Right renal pelvis (tissue), 4 donors: ENCODE data around the gene NACC1. TPM values are rescaled to one million over a fixed set of nuclear protein-coding genes. Genes with fewer than 3 reads are reported as not detected.
A peak's percentile ranks its signal among the peaks of the same experiment; 100 is the strongest.

Experiments used
- DNase-seq, 4 donors: peaks; one replicate each; pipeline ENCODE4 v3.0.0-alpha.2; 2013; ENCODE audit warnings: low read depth in 4 of 4, low spot score in 3 of 4, missing footprints in 1 of 4
- polyA plus RNA-seq, 4 donors: library from polyadenylated mRNA; unstranded; fragments of 120-200 nt; gene quantifications; one replicate each; pipeline ENCODE4 v1.2.1, GENCODE V29; 2013; ENCODE audit not compliant: insufficient read length in 4 of 4

Gene NACC1
- 10 to 100 TPM; 23.5 to 34.5 (median 23.8) TPM for polyA plus RNA-seq

GRCh38 chr19:13117772-13118423 lies at the start of gene NACC1:
NACC1 (plus strand) TSS chr19:13118264; CDS start chr19:13135208, 16,944 bp downstream.
- peak; percentile 70 to 77 (median 73) for DNase-seq

DNA sequence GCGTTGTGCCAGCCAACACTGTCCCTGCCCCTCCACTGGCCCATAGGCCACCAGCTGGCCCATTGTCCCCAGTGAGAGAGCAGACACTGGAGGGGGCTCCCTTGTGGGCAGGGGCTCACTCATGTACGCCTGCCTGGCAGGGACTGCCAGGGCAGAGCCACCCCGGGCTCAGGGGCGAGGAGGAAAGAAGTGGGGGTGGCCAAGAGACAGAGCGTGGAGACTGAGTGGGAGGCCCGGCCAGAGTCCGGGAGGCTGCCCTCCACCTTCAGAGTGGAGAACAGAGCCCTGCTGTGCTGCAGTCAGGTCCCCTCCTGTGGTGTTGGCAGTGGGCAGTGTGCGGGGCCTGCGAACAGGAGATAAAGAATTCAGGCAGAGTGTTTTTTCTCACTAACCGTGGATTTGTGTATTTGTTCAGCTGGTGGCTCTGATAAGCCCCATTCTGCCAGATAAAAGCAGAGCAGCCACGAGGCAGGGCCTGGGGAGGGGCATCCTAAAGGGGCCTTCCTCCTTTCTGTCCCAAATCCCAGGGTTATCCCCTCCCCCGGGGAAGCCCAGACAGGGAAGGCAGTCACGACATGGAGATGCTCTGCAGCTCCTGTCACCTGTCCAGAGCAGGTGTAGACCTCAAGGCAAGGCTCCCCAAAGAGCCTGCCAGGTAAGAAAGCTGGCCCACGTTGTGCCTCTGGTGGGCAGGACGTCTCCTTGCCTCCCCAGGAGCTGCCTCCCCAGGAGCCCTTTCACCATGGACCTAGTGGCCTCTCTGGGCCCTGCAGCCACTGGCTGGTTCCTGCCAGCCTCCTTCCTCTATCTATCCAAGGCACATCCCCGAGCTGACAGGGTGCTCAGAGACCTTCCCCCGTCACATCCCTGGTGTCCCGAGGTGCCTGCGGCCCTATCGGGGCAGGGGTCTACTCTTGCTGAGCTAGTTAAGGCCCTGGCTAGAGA lies 48.4 kb upstream of the NACC1 start:
- DNase-seq = no peak

DNA sequence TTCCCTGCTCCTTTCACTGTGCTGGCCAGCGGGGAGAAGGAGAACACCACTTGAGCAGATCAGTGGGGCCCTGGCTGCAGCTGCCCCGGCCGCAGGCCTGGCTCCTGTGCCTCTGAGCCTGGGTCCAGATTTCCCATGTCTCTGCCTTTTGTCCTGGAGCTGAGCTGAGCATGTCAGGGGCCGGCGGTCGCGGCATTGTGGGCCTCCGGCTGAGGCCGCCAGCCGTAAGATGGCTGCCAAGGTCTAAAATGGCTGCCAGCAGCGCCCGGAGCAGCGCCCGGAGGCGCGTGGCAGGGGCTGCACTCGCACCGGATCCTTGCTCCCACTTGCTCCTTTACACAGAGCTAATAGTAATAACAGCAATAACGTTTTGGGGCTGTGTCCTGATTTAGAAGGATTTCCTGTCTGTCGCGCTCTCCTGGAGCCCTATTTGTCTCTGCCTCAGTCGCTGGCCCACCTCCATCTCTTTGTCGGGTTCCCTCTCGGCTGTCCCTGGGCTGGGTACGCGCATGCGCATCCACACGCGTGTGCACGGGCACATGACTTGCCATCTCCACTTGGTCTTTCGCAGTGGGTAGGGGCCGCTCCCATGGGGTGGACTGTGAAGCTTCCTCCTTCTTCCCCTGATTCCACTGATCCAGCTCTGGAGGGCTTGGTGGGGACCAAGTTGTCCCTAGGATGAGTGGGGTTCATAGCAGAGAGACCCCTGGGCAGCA lies 47.5 kb upstream of the NACC1 start:
- no peak for DNase-seq

DNA sequence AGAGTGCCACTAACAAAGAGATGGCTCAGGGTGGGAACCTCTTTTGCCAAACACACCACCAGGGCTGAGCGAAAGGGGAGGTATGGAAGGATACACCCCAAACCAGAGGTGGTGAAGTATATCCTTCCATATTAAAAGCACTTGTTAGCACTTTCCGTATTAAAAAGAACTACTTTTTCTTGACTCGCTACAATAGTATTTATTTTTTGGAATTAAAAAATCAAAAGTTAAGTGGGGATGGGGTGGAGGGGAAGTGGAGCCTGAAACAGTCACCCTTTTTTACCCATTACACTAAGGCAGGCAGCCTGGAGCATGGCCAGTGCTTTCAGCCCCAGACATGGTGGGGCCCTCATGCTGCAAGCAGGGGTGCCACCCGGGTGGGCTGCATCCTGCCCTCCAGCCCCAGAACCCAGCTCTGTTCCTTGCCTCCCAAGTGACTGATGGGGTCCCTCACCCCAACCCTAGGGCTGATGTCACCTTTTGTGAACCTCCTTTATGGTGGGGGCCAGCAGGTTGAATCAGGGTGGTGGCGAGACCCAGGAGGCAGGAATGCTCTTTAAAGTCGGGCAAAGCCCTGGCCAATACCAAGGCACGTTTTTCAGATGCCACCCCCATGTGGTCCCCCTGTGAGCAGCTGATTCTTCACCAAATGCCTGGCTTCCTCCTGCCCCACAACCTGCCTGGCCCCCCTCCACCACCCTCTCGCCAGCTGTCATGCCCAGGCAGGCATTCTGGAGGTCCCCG lies 46.4 kb upstream of the NACC1 start:
- no peak for DNase-seq

- no peak for DNase-seq
Measured at GRCh38 chr19:13072188-13072908, 45.7 kb upstream of the NACC1 start.

- no peak for DNase-seq
Measured at GRCh38 chr19:13073263-13073662, 44.8 kb upstream of the NACC1 start.

DNA sequence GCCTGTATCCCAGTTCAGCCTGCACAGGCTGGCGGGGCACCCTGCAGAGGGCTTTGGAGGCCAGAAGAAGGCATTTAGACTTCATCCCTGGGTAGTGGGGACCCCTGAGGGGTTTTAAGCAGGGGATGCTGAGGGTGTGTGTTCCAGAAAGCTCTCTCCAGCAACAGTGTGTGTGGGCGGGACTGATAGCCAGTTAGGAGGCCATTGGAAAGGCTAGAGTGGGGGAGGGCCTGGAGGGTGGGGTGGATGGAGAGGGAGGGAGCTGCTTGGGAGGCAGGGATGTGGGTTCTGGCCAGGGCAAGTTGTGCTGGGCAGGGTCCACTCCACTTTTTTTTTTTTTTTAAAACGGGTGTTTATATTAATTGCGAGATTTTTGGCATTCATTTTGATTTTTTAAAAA lies 43.7 kb upstream of the NACC1 start:
- no peak for DNase-seq

GRCh38 chr19:13076320-13076719 lies 41.7 kb upstream of the NACC1 start:
- DNase-seq = no peak

DNA sequence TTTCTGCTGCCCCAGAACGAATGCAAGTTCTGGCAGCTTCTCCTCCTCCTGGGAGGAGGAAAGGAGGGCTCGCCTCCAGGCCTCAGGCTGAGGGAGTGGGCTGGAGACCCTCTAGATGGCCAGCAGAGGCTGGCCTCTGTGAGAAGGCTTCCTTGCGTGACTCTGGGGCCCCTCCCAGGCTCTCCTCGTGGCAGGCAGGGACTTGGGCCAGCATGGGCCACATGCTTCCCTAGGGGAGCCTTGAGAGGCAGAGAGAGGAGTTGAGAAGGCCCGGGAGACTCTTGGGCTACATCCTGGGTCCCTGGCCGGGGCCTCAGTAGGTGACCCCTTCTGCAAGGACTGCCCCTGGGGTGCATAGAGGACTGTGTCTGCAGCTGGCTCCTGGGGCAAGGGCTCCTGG lies 41.3 kb upstream of the NACC1 start:
- DNase-seq = no peak

DNA sequence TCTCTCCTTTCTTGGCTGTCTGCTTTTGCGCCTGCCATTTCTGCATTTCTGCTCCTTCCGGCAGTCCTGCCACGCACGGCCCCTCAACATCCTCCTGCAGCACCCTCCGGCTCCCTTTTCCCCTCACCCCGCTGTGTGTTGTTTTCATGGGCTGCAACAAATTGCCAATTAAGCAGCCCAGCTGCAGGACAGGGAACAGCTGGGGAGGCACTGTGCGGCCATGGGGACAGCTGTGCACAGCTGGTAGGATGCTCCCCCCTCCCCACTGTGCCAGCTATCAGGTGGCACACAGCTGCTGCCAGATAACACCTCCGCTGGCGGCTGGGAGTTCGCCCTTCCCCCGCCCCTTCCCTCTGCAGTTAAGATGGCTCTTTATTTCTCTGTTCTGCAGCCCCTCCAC lies 40.8 kb upstream of the NACC1 start:
- DNase-seq = no peak

DNA sequence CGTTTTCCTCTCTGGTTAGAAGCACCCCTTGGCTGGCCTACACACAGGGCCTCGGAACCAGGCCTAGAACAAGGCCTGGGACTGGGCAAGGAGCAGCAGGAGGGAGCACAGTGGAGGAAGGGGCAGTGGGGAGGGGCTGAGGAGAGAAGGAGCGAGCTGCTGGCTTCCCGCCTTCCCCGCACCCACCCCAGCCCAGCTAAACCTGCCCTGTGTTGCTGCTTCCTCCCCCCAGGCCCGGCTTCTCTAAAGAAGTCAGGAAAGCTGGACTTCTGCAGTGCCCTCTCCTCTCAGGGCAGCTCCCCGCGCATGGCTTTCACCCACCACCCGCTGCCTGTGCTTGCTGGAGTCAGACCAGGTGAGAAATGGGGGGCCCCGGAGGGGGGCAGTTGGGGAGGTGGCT lies 39.7 kb upstream of the NACC1 start:
- DNase-seq = no peak

GRCh38 chr19:13078897-13079541 lies 39.0 kb upstream of the NACC1 start:
- DNase-seq = no peak

DNA sequence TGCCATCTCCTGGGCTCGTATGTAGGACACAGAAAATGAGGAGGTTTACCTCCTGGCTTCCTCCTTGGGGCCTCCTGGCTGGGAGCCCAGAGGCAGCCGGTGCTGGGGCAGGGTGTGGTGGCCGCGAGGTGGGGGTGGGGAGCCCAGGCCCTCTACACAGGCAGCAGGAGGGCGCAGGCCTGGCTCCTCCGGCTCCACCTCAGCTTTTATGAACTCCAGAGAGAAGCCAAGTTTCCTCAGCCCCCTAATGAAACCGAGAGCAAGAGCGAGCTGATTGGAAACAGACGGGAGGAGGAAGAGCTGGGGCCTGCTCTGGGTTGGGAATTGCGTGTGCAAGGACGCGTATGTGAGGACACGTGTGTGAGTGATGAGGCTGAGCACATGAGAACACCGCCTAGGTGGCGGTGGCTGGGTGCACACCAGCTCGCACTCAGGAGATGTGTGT lies 38.5 kb upstream of the NACC1 start:
- DNase-seq = no peak

DNA sequence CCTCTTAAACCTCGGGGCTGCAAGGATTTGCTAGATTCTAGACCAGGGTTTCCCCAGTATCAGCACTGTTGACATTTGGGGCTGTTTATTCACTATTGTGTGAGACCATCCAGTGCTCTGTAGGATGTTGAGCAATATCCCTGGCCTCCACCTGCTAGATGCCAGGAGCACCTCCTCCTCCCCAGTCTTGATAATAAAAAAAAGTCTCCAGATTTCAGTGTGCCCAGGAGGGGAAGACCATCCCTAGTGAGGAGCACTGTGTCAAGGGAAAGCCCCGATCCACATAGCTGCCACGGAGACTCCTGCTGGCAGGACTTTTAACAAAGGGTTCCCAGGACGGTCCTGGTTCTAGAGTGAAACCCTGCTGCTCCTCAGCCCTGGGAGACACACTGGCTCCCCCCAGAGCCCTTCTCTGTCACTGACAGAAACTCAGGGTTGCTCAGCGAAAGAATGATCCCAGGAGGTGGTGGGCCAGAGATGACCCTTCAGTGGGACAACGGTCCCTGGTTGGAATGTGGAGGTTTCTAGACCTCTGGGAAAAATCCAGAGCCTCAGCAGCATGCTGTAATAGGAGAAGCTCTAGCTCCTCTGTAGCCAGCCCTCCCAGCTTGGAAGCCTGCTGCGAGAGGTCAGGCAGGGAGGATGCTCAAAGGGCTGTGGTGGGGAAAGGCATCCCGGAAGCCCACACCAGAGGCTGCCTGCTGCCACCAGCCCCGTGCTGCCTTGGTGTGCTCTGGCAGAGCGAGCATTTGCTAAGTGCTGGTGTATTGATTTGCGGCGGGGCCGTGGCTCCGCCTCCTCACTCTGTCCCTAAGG lies 35.7 kb upstream of the NACC1 start:
- DNase-seq = no peak

DNA sequence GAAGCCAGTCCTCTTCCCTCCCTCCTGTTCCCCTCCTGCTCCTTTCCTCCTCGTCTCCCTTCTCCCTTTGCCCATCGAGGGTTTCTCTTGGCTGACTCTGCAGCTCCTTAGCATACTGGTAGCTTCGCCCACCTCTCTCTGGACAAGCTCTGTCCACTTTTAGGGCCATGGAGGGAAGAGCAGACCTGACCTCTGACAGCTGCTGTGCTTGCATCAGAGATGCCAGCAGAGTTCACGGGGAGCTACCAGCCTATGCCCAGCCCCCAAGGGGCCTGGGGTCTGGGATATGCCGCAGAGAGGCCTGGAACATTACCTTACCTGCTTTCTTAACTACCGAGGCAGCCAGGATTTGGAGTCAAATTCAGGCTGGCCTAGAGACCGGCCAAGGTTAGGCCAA lies 35.1 kb upstream of the NACC1 start:
- DNase-seq = no peak

DNA sequence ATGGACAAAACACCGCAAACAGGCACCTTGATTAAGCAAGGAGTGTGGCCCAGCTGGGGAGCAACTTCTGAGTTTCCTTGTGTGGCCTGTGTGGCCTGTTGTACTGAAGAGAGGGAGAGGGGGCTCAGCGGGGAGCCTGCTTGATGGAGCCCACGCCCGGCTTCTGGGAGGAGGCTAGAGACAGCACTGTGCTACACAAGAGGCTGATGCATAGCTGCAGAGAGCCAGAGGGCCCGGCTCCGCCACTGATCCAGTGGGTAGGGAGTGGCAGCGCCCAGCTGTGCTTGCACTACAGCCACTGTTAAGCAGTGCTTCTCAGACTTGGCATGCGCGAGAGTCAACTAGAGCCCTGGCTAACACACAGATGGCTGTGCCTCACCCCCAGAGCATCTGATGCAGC lies 34.4 kb upstream of the NACC1 start:
- DNase-seq = no peak

GRCh38 chr19:13085666-13086065 lies 32.4 kb upstream of the NACC1 start:
- no peak for DNase-seq

- DNase-seq = no peak
Measured at GRCh38 chr19:13086341-13086740, 31.7 kb upstream of the NACC1 start.
